Osteocyte (in vitro differentiated cells): ENCODE results near the gene LNX1. TPM values are rescaled to one million over a fixed set of nuclear protein-coding genes. Genes with fewer than 3 reads are reported as not detected.

ENCODE experiments used
- DNase-seq: peaks from one replicate; pipeline ENCODE4 v3.0.0; 2021; ENCODE audit warnings: mixed read lengths; ENCODE audit not compliant: unreplicated experiment; ENCODE audit errors: extremely low spot score
- H3K27ac Mint-ChIP-seq: one replicate; pipeline ENCODE4 v1.8.0; 2021; ENCODE audit warnings: mild to moderate bottlenecking, mixed read lengths; ENCODE audit not compliant: unreplicated experiment
- H3K27me3 Mint-ChIP-seq: one replicate; pipeline ENCODE4 v1.8.0; 2021; ENCODE audit warnings: mixed read lengths; ENCODE audit not compliant: unreplicated experiment
- H3K36me3 Mint-ChIP-seq: one replicate; pipeline ENCODE4 v1.8.0; 2021; ENCODE audit warnings: mixed read lengths; ENCODE audit not compliant: unreplicated experiment
- H3K4me1 Mint-ChIP-seq: one replicate; pipeline ENCODE4 v1.8.0; 2021; ENCODE audit warnings: mixed read lengths; ENCODE audit not compliant: unreplicated experiment
- H3K4me3 Mint-ChIP-seq: one replicate; pipeline ENCODE4 v1.8.0; 2021; ENCODE audit warnings: mild to moderate bottlenecking, moderate library complexity, mixed read lengths; ENCODE audit not compliant: unreplicated experiment
- H3K9me3 Mint-ChIP-seq: one replicate; pipeline ENCODE4 v1.8.0; 2021; ENCODE audit warnings: mixed read lengths; ENCODE audit not compliant: unreplicated experiment
- total RNA-seq: library from RNA; stranded (reverse); gene quantifications from 2 replicates; pipeline ENCODE4 v1.2.1, GENCODE V29; 2021
- TF ChIP-seq, protein P1 (sequence below): fragments of 200-600 bp; sonication (generic); IDR thresholded peaks from 2 replicates; pipeline ENCODE4 v1.5.0; 2021; ENCODE audit warnings: antibody characterized with exemption, mild to moderate bottlenecking, moderate library complexity

LNX1 gene
- total RNA-seq, 1 donor from 2014 or later = 0.24 TPM

DNA sequence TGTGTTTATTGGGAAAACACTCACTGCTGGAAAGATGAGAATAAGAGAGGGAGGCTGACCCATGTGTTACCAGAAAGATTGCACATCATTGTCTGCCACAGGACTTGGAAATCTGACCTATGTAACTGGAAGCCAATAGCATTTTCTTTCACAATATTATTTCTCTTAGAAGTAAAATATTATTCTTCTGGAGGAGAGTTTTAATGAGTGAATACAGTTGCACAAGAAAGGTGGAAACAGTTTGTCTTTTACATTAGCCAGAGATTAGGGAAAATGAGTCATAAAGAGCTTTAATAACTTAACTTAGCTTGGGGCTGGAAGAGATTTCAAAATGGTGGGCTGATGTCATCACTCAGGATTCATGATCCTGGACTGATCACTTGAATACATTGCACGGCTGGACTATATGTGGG is 31.5 kb upstream of the LNX1 start:
- TF ChIP-seq, protein P1, sequence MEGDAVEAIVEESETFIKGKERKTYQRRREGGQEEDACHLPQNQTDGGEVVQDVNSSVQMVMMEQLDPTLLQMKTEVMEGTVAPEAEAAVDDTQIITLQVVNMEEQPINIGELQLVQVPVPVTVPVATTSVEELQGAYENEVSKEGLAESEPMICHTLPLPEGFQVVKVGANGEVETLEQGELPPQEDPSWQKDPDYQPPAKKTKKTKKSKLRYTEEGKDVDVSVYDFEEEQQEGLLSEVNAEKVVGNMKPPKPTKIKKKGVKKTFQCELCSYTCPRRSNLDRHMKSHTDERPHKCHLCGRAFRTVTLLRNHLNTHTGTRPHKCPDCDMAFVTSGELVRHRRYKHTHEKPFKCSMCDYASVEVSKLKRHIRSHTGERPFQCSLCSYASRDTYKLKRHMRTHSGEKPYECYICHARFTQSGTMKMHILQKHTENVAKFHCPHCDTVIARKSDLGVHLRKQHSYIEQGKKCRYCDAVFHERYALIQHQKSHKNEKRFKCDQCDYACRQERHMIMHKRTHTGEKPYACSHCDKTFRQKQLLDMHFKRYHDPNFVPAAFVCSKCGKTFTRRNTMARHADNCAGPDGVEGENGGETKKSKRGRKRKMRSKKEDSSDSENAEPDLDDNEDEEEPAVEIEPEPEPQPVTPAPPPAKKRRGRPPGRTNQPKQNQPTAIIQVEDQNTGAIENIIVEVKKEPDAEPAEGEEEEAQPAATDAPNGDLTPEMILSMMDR = no peak
- Mint-ChIP-seq H3K36me3 (no peaks in the 10 kb centered on the region), H3K4me3 (no peak overlapping the region), H3K4me1 (peaks cover 21% of the 10 kb centered on the region), H3K27me3 (no peaks in the 10 kb centered on the region), H3K27ac (no peak overlapping the region), H3K9me3 (no peaks in the 10 kb centered on the region)
- DNase-seq = no peak

DNA sequence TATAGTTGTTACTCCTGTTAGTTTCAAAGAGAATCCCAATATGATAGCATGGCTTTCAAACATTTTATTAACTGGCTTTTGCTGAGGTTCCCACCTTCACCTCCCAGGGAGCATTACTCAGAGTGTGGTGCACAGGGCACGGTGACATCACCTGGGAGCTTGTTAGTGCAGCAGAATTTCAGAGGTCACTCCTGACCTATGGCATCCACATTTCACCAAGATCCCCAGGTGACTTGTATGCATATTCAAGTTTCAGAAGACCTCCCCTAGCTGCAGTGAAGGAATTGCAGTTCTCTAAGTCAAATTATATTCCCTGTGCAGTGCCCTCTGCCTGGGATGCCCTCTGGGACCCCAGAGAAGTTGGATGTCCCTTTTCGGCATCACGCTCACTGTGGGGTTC is 29.7 kb upstream of the LNX1 start:
- no peaks in the 10 kb centered on the region for H3K27me3 Mint-ChIP-seq
- TF ChIP-seq, protein P1 = no peak
- no peaks in the 10 kb centered on the region for H3K9me3 Mint-ChIP-seq
- no peak overlapping the region for H3K4me3 Mint-ChIP-seq
- no peaks in the 10 kb centered on the region for H3K36me3 Mint-ChIP-seq
- H3K4me1 Mint-ChIP-seq = peaks cover 19% of the 10 kb centered on the region
- H3K27ac Mint-ChIP-seq = no peak overlapping the region
- no peak for DNase-seq

DNA sequence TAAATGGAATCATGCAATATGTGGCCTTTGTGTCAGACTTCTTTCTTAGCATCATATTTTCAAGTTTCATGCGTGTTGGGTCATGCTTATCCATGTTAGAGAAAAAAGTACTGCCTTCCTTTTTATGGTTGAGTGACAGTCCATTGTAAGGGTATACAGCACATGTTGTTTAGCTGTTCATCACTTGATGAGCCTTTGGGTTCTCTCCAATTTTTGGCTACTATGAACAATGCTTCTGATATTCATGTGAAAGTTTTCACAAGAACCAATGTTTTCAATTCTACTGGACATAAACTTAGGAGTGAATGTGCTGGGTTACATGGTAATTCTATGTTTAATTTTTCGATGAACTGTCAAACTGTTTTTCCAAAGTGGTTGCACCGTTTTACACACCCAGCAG is 28.1 kb upstream of the LNX1 start:
- no peak overlapping the region for H3K27ac Mint-ChIP-seq
- H3K27me3 Mint-ChIP-seq = no peaks in the 10 kb centered on the region
- DNase-seq = no peak
- TF ChIP-seq, protein P1 = no peak
- no peaks in the 10 kb centered on the region for H3K9me3 Mint-ChIP-seq
- peaks cover 19% of the 10 kb centered on the region for H3K4me1 Mint-ChIP-seq
- no peak overlapping the region for H3K4me3 Mint-ChIP-seq
- H3K36me3 Mint-ChIP-seq = no peaks in the 10 kb centered on the region

DNA sequence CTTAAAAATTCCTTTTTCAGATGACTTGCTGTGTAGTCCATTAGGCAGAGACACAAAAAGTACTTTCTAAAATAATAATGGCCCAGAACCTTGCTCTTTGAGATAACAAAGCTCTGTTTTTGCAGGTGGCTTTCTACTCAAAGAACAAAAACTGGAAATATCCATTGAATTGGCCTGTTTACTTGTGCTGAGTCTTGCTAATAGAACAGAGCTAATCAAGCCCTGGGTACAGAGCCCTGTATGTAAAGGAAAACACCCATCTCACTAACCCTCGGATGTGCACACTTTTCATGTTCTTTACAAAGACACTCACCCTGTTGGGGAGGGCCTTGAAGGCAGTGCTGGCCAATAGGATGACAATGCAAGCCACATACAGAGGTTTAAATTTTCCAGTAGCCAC is 27.0 kb upstream of the LNX1 start:
- TF ChIP-seq, protein P1 = no peak
- Mint-ChIP-seq H3K36me3 (no peaks in the 10 kb centered on the region), H3K27ac (no peak overlapping the region), H3K9me3 (no peaks in the 10 kb centered on the region), H3K27me3 (no peaks in the 10 kb centered on the region), H3K4me1 (peaks cover 19% of the 10 kb centered on the region), H3K4me3 (no peak overlapping the region)
- no peak for DNase-seq

DNA sequence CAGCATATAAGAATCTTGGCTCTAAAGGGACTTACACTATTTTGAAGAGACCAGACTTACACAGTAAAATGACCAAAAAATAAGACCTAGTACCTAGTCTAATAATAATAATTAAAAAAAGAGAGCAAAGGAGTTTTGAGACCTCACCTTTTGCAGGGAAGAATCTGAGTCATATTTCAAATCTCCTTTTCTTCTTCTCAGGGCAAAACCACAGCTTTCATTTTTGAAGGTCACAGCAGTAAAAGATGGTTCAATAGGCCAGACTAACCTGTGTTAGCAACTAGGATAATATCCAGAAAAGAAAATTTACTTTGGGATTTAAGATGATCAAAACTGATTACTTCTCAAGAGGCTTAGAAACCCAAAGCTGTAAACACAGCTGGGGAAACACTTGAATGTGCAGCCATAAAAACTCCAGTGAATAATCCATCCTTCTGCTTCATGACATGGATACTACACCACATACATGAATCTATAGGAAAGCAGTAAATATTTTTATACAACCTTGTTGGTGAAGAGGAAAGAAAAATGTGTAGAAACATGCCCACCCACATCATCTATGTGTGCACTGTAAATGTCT is 25.9 kb upstream of the LNX1 start:
- Mint-ChIP-seq H3K27ac (no peak overlapping the region), H3K36me3 (no peaks in the 10 kb centered on the region)
- no peak for DNase-seq

More for the DNA sequence above, 25.9 kb upstream of the LNX1 start:
- Mint-ChIP-seq H3K27me3 (no peaks in the 10 kb centered on the region), H3K4me1 (peaks cover 11% of the 10 kb centered on the region), H3K9me3 (no peaks in the 10 kb centered on the region), H3K4me3 (no peak overlapping the region)
- TF ChIP-seq, protein P1 = no peak
